Thyroid gland (tissue), 4 donors: ENCODE data around the gene SOX12.

Source experiments
- CTCF ChIP-seq, 6 experiments: fragments of 200-600 bp in 3 of 6; fragments of 450-650 bp in 3 of 6; sonication (generic) in 3 of 6; IDR thresholded peaks; one replicate each; pipeline ENCODE4 v1.5.1; 2016 to 2019; ENCODE audit warnings: antibody characterized with exemption in 6 of 6, mild to moderate bottlenecking in 2 of 6, inconsistent platforms in 1 of 6, moderate library complexity in 1 of 6
- POLR2A ChIP-seq, 2 donors: fragments of 450-650 bp; IDR thresholded peaks; one replicate each; pipeline ENCODE4 v1.6.1; 2017; ENCODE audit warnings: antibody characterized with exemption in 2 of 2, mild to moderate bottlenecking in 2 of 2, moderate library complexity in 1 of 2

GRCh38 chr20:376089-376488 is 50.7 kb downstream of the SOX12 start:
- TF ChIP-seq CTCF (IDR thresholded peaks at IDR 0.05) = no peak
- TF ChIP-seq POLR2A (IDR thresholded peaks at IDR 0.05) = no peak
